ENCODE results near the gene FNDC3B.

The FNDC3B gene

GRCh38 chr3:172121981-172122380 lies 82.6 kb downstream of the FNDC3B start:
- no peak for DNase-seq

GRCh38 chr3:172124271-172124670 lies 84.9 kb downstream of the FNDC3B start:
- DNase-seq, result no peak

- no peak for DNase-seq
These were observed 85.7 kb downstream of the FNDC3B start for GRCh38 chr3:172125053-172125452.

GRCh38 chr3:172125963-172126457 lies 86.6 kb downstream of the FNDC3B start:
- DNase-seq, result no peak

- DNase-seq, result no peak
These were observed 87.4 kb downstream of the FNDC3B start for GRCh38 chr3:172126741-172127140.

- no peak for DNase-seq
These were observed 87.8 kb downstream of the FNDC3B start for GRCh38 chr3:172127141-172127540.

- no peak for DNase-seq
These were observed 88.7 kb downstream of the FNDC3B start for GRCh38 chr3:172127929-172128580.

GRCh38 chr3:172128858-172129257 lies 89.5 kb downstream of the FNDC3B start:
- no peak for DNase-seq

- no peak for DNase-seq
These were observed 90.1 kb downstream of the FNDC3B start for GRCh38 chr3:172129498-172129849.

- no peak for DNase-seq
These were observed 90.7 kb downstream of the FNDC3B start for GRCh38 chr3:172129850-172130716.

- no peak for DNase-seq
These were observed 91.3 kb downstream of the FNDC3B start for GRCh38 chr3:172130717-172131050.

GRCh38 chr3:172131746-172132145 lies 92.4 kb downstream of the FNDC3B start:
- no peak for DNase-seq

- no peak for DNase-seq
These were observed 92.8 kb downstream of the FNDC3B start for GRCh38 chr3:172132159-172132586.

- DNase-seq, result no peak
These were observed 93.4 kb downstream of the FNDC3B start for GRCh38 chr3:172132721-172133311.

GRCh38 chr3:172133838-172134237 lies 94.5 kb downstream of the FNDC3B start:
- no peak for DNase-seq

GRCh38 chr3:172134352-172134751 lies 95.0 kb downstream of the FNDC3B start:
- no peak for DNase-seq

- DNase-seq, result no peak
These were observed 95.8 kb downstream of the FNDC3B start for GRCh38 chr3:172135185-172135584.

- DNase-seq, result no peak
These were observed 96.4 kb downstream of the FNDC3B start for GRCh38 chr3:172135820-172136219.

GRCh38 chr3:172136330-172136729 lies 97.0 kb downstream of the FNDC3B start:
- DNase-seq, result no peak

GRCh38 chr3:172137287-172138192 lies 98.2 kb downstream of the FNDC3B start:
- DNase-seq, result no peak

- DNase-seq, result no peak
These were observed 98.8 kb downstream of the FNDC3B start for GRCh38 chr3:172138193-172138537.

- no peak for DNase-seq
These were observed 99.6 kb downstream of the FNDC3B start for GRCh38 chr3:172138792-172139507.

All from activated CD8-positive, alpha-beta memory T cell treated with anti-CD3 and anti-CD28 coated beads for 24 hours (primary cell).